AG04450 (cell line): ENCODE data around the gene FCN2. TPM values are rescaled to one million over a fixed set of nuclear protein-coding genes. Genes with fewer than 3 reads are reported as not detected.

Experiments
- CTCF ChIA-PET: fragments of 300-600, 350-600 bp; formaldehyde crosslinking; extraction: SDS; loops from one replicate; lab custom pipeline; 2022; ENCODE audit warnings: antibody characterized with exemption, inconsistent platforms; lab: Charles Lee
- POLR2A ChIA-PET: fragments of 350-600 bp; formaldehyde crosslinking; extraction: SDS; loops from one replicate; lab custom pipeline; 2021; ENCODE audit warnings: antibody characterized with exemption, inconsistent platforms; lab: Yijun Ruan, JAX
- DNase-seq: peaks from one replicate; pipeline ENCODE4 v3.0.0-alpha.2; 2011; ENCODE audit warnings: low read depth, low spot score
- H3K27ac ChIP-seq: one replicate; pipeline ENCODE4 v1.5.1; 2012; ENCODE audit warnings: low read depth, low read length, control low read depth
- H3K27me3 ChIP-seq: one replicate; pipeline ENCODE4 v1.6.0; 2012; ENCODE audit warnings: low read length; ENCODE audit not compliant: control insufficient read depth, insufficient read depth
- H3K4me3 ChIP-seq: 2 replicates; pipeline ENCODE4 v1.5.1; 2011; ENCODE audit warnings: mild to moderate bottlenecking, low read depth, low read length, control low read depth
- H3K9me3 ChIP-seq: 2 replicates; pipeline ENCODE4 v1.5.1; 2012; ENCODE audit warnings: low read length; ENCODE audit not compliant: control insufficient read depth, insufficient read depth
- polyA plus RNA-seq: library from polyadenylated mRNA; depleted of rRNA; stranded (reverse); fragments of >200 nt; gene quantifications from 2 replicates; pipeline ENCODE4 v1.2.3, GENCODE V29; 2011
- TF ChIP-seq, protein P1 (sequence below): IDR thresholded peaks from 2 replicates; pipeline ENCODE4 v1.5.1; 2011; ENCODE audit warnings: low read depth, low read length, control low read depth, inconsistent platforms

The FCN2 gene
- polyA plus RNA-seq, 1 experiment = not detected

DNA sequence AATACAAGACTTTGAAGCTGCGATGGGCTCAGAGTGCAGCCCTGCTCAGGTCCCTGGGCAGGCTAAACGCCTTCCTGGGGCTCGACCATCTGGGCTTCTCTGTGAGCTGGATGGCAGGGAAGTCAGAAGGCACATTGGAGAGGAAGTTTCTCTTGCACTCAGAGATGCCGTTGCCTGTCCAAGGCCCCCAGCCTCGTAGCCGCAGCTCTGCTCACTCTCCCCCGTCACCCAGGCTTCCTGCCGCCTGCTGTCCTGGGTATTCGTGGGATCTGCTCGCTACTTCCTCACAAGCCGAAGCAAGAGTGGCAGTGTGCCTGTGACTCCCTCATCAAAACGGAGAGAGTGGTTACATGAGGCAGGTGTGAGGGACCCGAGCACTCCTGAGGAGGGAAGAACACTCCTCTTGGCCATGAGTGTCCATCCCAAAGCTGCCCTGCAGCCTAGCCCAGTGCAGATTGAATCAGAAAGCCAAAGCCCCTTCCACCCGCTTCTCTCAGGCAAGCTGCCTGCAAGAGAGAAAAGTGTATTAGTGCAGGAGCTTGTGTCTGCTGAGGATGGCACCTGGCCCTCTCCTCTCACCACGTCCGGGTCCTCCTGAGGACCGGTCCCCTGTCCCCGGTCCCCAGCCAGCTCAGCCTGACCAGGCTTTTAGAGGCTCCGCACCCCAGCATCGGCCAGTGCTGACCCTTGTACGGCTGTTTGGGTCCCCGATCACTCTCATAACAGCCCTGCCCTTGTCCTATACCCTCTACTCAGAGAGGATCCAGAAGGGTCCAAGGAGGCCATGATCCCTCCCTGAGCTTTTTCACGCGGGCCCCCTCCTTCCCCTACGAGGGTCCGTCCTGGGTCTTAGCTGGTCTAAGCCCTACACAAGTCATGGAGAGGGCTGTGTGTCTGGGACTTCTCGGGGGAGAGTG is 7.3 kb downstream of the FCN2 start:
- no peak overlapping the region for H3K27ac ChIP-seq
- POLR2A ChIA-PET = no interaction called here
- CTCF ChIA-PET = no interaction called here
- TF ChIP-seq, protein P1, sequence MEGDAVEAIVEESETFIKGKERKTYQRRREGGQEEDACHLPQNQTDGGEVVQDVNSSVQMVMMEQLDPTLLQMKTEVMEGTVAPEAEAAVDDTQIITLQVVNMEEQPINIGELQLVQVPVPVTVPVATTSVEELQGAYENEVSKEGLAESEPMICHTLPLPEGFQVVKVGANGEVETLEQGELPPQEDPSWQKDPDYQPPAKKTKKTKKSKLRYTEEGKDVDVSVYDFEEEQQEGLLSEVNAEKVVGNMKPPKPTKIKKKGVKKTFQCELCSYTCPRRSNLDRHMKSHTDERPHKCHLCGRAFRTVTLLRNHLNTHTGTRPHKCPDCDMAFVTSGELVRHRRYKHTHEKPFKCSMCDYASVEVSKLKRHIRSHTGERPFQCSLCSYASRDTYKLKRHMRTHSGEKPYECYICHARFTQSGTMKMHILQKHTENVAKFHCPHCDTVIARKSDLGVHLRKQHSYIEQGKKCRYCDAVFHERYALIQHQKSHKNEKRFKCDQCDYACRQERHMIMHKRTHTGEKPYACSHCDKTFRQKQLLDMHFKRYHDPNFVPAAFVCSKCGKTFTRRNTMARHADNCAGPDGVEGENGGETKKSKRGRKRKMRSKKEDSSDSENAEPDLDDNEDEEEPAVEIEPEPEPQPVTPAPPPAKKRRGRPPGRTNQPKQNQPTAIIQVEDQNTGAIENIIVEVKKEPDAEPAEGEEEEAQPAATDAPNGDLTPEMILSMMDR = no peak
- peaks cover 6% of the 10 kb centered on the region; the same call in 1 of the 2 replicates for H3K9me3 ChIP-seq
- DNase-seq = no peak
- peaks cover 25% of the 10 kb centered on the region for H3K27me3 ChIP-seq
- no peak overlapping the region for H3K4me3 ChIP-seq

- H3K27ac ChIP-seq = no peak overlapping the region
- H3K27me3 ChIP-seq = peaks cover 28% of the 10 kb centered on the region
- CTCF ChIA-PET = no interaction called here
- TF ChIP-seq, protein P1 = no peak
- H3K4me3 ChIP-seq = no peak overlapping the region
- H3K9me3 ChIP-seq = peaks cover 6% of the 10 kb centered on the region; the same call in 1 of the 2 replicates
- POLR2A ChIA-PET = no interaction called here
- no peak for DNase-seq
Observed at GRCh38 chr9:134888603-134889190, 8.1 kb downstream of the FCN2 start.

DNA sequence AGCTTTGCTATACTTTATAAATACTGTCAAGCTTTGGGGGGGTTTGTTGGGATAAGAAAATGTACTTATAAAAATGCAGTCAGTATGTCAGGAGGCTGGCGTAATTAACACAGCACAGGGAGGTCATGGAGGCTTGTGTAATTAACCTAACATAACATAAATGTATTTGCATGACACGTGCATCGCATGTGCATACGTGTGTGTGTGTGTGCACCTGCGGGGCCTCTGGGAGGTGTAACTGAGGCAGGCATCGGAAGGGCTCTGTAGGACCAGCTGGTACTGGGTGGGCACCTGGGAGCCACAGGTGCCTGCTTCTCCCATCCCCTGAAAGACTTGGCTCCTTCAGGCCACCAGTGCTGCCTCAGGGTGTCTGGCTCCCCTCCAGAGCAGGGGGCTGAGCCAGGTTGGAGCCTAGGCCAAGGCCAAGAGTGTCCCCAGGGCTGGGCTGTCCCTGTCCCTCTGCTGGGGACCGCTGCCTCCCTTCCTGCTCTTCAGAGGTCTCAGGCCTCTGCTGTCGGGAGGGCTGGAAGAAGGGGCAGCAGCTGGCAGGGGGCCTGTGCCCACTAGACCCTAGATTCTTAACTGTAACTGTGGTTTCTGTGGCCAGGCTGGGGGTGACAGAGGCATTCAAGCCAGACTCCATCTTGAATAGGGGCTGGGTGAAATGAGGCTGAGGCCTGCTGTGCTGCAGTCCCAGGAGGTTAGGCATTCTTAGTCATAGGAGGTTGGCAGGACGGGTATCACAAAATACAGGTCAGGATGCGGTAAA is 9.0 kb downstream of the FCN2 start:
- POLR2A ChIA-PET = no interaction called here
- TF ChIP-seq, protein P1 = no peak
- no peak overlapping the region for H3K27ac ChIP-seq
- CTCF ChIA-PET = interaction anchor here (0.5 kb wide), 1 partner anchor 89 kb away, joined by 3 read pairs; no protein-coding TSS in a partner anchor
- H3K27me3 ChIP-seq = peaks cover 24% of the 10 kb centered on the region
- peaks cover 8% of the 10 kb centered on the region for H3K9me3 ChIP-seq
- DNase-seq = no peak
- no peak overlapping the region for H3K4me3 ChIP-seq

- no peak for DNase-seq
- Histone ChIP-seq H3K27ac (no peak overlapping the region), H3K27me3 (peaks cover 23% of the 10 kb centered on the region), H3K9me3 (peaks cover 12% of the 10 kb centered on the region), H3K4me3 (no peak overlapping the region)
- POLR2A ChIA-PET = no interaction called here
- TF ChIP-seq, protein P1 = no peak
- CTCF ChIA-PET = no interaction called here
Observed at GRCh38 chr9:134890155-134890495, 9.5 kb downstream of the FCN2 start.
